SK-N-MC (cell line): ENCODE results near the gene BCL2L13.

Source experiments
- EZH2 ChIP-seq: fragments of 200-600 bp; sonication (generic); IDR thresholded peaks from one replicate; pipeline ENCODE4 v1.6.1; 2017; ENCODE audit warnings: antibody characterized with exemption
- POLR2AphosphoS5 ChIP-seq: IDR thresholded peaks from 2 replicates; pipeline ENCODE4 v1.6.1; 2012; ENCODE audit warnings: mild to moderate bottlenecking, low read depth, low read length, borderline replicate concordance

- TF ChIP-seq EZH2 (no peak), POLR2AphosphoS5 (no peak)
These were observed 114.9 kb downstream of the BCL2L13 start for GRCh38 chr22:17753401-17753989.
